Spleen (tissue), 11 donors: Measurements from ENCODE around the gene USP34. TPM values are rescaled to one million over a fixed set of nuclear protein-coding genes. Genes with fewer than 3 reads are reported as not detected.
A peak's percentile ranks its signal among the peaks of the same experiment; 100 is the strongest.

Experiments
- DNase-seq: peaks from one replicate; pipeline ENCODE4 v3.0.0-alpha.2; 2020
- H3K27ac ChIP-seq, 8 donors: fragments of 200-600 bp; sonication (generic) in 7 of 8; 1 replicate in 4 of 8; 2 replicates in 4 of 8; pipeline versions ENCODE4 v1.5.0 to v1.8.0; 2016 to 2021; ENCODE audit warnings: inconsistent platforms in 4 of 8, mild to moderate bottlenecking in 4 of 8, moderate library complexity in 1 of 8
- H3K27me3 ChIP-seq, 7 donors: fragments of 200-600 bp; sonication (generic) in 6 of 7; replicated peaks in 1 of 7; 1 replicate in 4 of 7; 2 replicates in 3 of 7; pipeline versions ENCODE4 v1.5.0 to v1.8.0; 2016 to 2021; ENCODE audit warnings: inconsistent platforms in 3 of 7, mild to moderate bottlenecking in 1 of 7
- H3K36me3 ChIP-seq, 6 donors: fragments of 200-600 bp; sonication (generic) in 5 of 6; 1 replicate in 4 of 6; 2 replicates in 2 of 6; pipeline versions ENCODE4 v1.5.0 to v1.8.0; 2016 to 2021; ENCODE audit warnings: inconsistent platforms in 2 of 6
- H3K4me1 ChIP-seq, 6 donors: fragments of 200-600 bp; sonication (generic) in 5 of 6; 1 replicate in 3 of 6; 2 replicates in 3 of 6; pipeline versions ENCODE4 v1.5.0 to v1.8.0; 2016 to 2021; ENCODE audit warnings: inconsistent platforms in 3 of 6
- H3K4me3 ChIP-seq, 8 donors: fragments of 200-600 bp; sonication (generic) in 7 of 8; 1 replicate in 4 of 8; 2 replicates in 4 of 8; pipeline versions ENCODE4 v1.5.0 to v1.8.0; 2016 to 2021; ENCODE audit warnings: inconsistent platforms in 4 of 8, mild to moderate bottlenecking in 4 of 8, moderate library complexity in 2 of 8
- H3K9me3 ChIP-seq, 8 donors: fragments of 200-600 bp; sonication (generic) in 7 of 8; 1 replicate in 4 of 8; 2 replicates in 4 of 8; pipeline versions ENCODE4 v1.5.0 to v1.8.0; 2016 to 2021; ENCODE audit warnings: inconsistent platforms in 4 of 8
- POLR2A ChIP-seq, 3 donors: fragments of 450-650 bp; IDR thresholded peaks; one replicate each; pipeline ENCODE4 v1.5.1; 2017; ENCODE audit warnings: antibody characterized with exemption in 3 of 3, mild to moderate bottlenecking in 1 of 3
- POLR2AphosphoS5 ChIP-seq, 3 donors: sonication (generic); formaldehyde crosslinking; IDR thresholded peaks; one replicate each; pipeline ENCODE4 v1.5.1; 2017; ENCODE audit warnings: antibody characterized with exemption in 3 of 3
- WGBS, 5 donors: extraction: QIAGEN DNeasy Blood & Tissue Kit in 3 of 5; methylation state at CpG; one replicate each; pipeline versions ENCODE4 v1.1.5 to v1.1.7; 2013 to 2018; 5-methylcytosine and 5-hydroxymethylcytosine counted together
- intact Hi-C: fragments of 100-400 bp; cut with DNase I; formaldehyde crosslinking; loops from one replicate; pipeline ENCODE4 v1.15.0; 2023; ENCODE audit warnings: low total_unique reads
- polyA plus RNA-seq, 3 donors: library from polyadenylated mRNA; stranded (reverse); fragments of 200-250 nt; gene quantifications; one replicate each; pipeline ENCODE4 v1.2.1, GENCODE V29; 2013
- total RNA-seq, 7 donors: library from RNA; depleted of rRNA in 3 of 7; stranded (reverse); fragments of >200 nt in 3 of 7; fragmentation: NEBNext Ultra II Directional in 4 of 7; extraction: Animal tissue kit (Norgen Biotek cat#: 25700) in 4 of 7; gene quantifications; one replicate each; pipeline versions ENCODE4 v1.1.0 to v1.2.1, GENCODE V29; 2016 to 2021
- TF ChIP-seq, protein P1 (sequence below), 11 experiments: fragments of 200-600 bp in 7 of 11; fragments of 450-650 bp in 4 of 11; sonication (generic) in 4 of 11; IDR thresholded peaks in 8 of 11; conservative IDR thresholded peaks in 3 of 11; 1 replicate in 7 of 11; 2 replicates in 4 of 11; pipeline versions ENCODE4 v1.4.0 to v1.8.0; 2016 to 2021; ENCODE audit warnings: antibody characterized with exemption in 11 of 11, inconsistent platforms in 4 of 11, mild to moderate bottlenecking in 1 of 11
- donor health status: healthy with polysubstance abuse.
- donor health status: DM: no; HTN: no; CAD: no; lungs with moderate emphysema.
- donor health status: DM: no; HTN: no; CAD: no.
- donor health status: Bipolar disorder and iron deficiency.
- donor health status: healthy.
- donor health status: DM: no; HTN: no; CAD: no.
- donor health status: DM: yes; HTN: yes; CAD: no.

USP34 gene
- total and polyA plus RNA-seq, 10 donors, result 52.1 to 222 (median 142) TPM

DNA sequence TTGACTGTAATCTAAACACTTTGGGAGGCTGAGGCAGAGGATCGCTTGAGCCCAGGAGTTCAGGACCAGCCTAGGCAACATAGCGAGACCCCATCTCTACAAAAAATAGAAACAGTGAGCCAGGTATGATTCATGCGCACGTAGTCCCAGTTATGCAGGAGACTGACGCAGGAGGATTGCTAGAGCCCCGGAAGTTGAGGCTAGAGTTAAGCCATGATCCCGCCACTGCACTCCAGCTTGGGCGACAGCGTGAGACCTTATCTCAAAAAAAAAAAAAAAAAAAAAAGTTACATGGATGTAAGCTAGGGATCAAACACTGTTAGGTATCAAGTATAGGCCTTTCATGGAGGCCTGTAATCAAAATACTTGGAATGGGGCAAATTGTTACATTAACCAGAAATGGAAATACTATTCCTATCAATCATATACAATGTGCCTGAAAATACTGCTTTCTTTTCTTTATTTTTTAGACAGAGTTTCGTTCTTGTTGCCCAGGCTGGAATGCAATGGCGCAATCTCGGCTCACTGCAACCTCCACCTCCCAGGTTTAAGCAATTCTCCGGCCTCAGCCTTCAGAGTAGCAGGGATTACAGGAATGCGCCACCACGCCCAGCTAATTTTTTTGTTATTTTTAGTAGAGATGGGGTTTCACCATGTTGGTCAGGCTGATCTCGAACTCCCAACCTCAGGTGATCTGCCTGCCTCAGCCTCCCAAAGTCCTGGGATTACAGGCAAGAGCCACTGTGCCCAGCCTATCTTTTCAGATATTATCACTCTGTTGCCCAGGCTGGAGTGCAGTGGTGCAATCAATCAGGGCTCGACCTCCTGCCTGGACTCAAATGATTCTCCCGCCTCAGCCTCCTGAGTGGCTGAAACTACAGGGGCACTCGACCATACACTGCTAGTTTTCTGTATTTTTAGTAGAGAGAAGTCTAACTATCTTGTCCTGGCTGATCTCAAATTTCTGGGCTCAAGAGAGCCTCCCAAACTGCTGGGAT lies 40.1 kb upstream of the USP34 start:
- intact Hi-C loops, result no loop called here
- Histone ChIP-seq H3K4me3 (no peak overlapping the region), H3K4me1 (peaks cover 0 to 7% (median 0%) of the 10 kb centered on the region in 6 donors), H3K27me3 (no peaks in the 10 kb centered on the region), H3K9me3 (no peaks in the 10 kb centered on the region), H3K27ac (no peak overlapping the region), H3K36me3 (peaks cover 0 to 100% (median 65%) of the 10 kb centered on the region in 6 donors)
- DNase-seq, result no peak
- TF ChIP-seq POLR2A (IDR thresholded peaks at IDR 0.05) (no peak), POLR2AphosphoS5 (IDR thresholded peaks at IDR 0.05) (no peak)
- TF ChIP-seq, protein P1, sequence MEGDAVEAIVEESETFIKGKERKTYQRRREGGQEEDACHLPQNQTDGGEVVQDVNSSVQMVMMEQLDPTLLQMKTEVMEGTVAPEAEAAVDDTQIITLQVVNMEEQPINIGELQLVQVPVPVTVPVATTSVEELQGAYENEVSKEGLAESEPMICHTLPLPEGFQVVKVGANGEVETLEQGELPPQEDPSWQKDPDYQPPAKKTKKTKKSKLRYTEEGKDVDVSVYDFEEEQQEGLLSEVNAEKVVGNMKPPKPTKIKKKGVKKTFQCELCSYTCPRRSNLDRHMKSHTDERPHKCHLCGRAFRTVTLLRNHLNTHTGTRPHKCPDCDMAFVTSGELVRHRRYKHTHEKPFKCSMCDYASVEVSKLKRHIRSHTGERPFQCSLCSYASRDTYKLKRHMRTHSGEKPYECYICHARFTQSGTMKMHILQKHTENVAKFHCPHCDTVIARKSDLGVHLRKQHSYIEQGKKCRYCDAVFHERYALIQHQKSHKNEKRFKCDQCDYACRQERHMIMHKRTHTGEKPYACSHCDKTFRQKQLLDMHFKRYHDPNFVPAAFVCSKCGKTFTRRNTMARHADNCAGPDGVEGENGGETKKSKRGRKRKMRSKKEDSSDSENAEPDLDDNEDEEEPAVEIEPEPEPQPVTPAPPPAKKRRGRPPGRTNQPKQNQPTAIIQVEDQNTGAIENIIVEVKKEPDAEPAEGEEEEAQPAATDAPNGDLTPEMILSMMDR (IDR thresholded peaks at IDR 0.05 in 8 of 11, conservative IDR thresholded peaks at IDR 0.05 in 3 of 11), result no peak
- 90 to 95% (median 94%) methylated on average over 19 of the region's 19 CpGs for WGBS, 5 donors

DNA sequence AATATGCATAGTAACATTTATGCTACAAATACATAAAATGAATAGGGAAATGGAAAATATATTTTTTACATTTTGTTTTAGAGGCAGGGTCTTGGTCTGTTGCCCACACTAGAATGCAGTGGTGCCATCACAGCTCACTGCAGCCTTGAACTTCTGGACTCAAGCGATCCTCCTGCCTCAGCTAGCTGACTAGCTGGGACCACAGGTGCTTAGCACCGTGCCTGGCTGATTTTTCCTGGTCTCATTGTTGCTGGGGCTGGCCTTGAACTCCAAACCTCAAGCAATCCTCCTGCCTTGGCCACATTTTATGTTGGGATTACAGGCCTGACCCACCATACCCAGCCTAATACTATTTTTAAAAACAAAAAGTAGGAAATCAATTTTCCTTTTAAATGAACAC lies 34.1 kb upstream of the USP34 start:
- DNase-seq, result no peak
- no peak overlapping the region for H3K4me3 ChIP-seq
- H3K9me3 ChIP-seq, result no peaks in the 10 kb centered on the region
- no peak overlapping the region for H3K27ac ChIP-seq
- H3K36me3 ChIP-seq, result peaks cover 0 to 100% (median 56%) of the 10 kb centered on the region in 6 donors
- WGBS, 5 donors, result 80 to 91% (median 88%) methylated on average over 2 of the region's 2 CpGs
- intact Hi-C loops, result no loop called here
- H3K4me1 ChIP-seq, result peaks cover 0 to 13% (median 0%) of the 10 kb centered on the region in 6 donors
- TF ChIP-seq, protein P1 (IDR thresholded peaks at IDR 0.05 in 8 of 11, conservative IDR thresholded peaks at IDR 0.05 in 3 of 11), result no peak
- no peak for TF ChIP-seq POLR2A (IDR thresholded peaks at IDR 0.05)
- TF ChIP-seq POLR2AphosphoS5 (IDR thresholded peaks at IDR 0.05), result no peak
- no peaks in the 10 kb centered on the region for H3K27me3 ChIP-seq

DNA sequence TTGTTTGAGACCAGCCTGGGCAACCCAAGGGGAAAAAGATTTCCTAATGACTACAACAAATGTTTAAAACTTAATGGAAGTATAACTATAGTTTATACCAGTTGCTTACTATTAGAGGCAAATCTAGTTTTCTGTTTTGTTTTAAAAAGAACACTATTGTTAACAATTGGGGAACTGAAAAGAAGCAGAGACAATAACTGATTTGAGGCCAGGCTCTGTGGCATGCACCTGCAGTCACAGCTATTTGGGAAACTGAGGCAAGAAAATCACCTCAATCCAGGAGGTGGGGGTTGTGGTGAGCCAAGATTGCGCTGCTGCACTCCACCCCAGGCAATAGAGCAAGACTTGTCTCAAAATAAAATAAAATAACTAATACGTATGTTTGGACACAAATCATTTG lies 28.2 kb upstream of the USP34 start:
- Histone ChIP-seq H3K4me1 (peaks cover 0 to 10% (median 4%) of the 10 kb centered on the region in 6 donors), H3K4me3 (no peak overlapping the region), H3K9me3 (no peaks in the 10 kb centered on the region), H3K27ac (no peak overlapping the region), H3K36me3 (peaks cover 3 to 100% (median 89%) of the 10 kb centered on the region in 6 donors), H3K27me3 (no peaks in the 10 kb centered on the region)
- WGBS, 5 donors, result 90 to 96% (median 94%) methylated on average over 2 of the region's 2 CpGs
- DNase-seq, result no peak
- TF ChIP-seq, protein P1 (IDR thresholded peaks at IDR 0.05 in 8 of 11, conservative IDR thresholded peaks at IDR 0.05 in 3 of 11), result no peak
- no peak for TF ChIP-seq POLR2A (IDR thresholded peaks at IDR 0.05)
- TF ChIP-seq POLR2AphosphoS5 (IDR thresholded peaks at IDR 0.05), result no peak
- intact Hi-C loops, result no loop called here

DNA sequence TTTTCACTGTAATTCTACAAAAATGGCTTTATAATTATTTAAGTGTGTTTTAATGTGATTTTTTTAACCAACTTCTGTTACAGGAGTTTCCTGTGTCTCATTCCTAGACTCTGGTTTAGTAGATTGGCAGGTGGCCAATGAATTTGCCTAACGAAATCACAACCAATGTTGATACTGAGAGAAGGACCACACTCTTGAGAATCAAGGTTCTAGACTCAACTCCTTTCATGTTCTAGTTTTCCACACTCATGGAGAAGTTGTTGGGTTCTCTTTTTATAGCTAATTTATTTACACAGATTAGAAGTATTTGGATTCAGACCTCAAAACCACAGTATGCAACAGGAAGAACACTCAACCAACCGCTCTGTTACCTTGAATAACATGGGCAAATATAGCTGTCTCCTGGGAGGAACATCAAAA lies 22.6 kb upstream of the USP34 start:
- Histone ChIP-seq H3K4me1 (peaks cover 0 to 20% (median 12%) of the 10 kb centered on the region in 6 donors), H3K27me3 (no peaks in the 10 kb centered on the region), H3K36me3 (peaks cover 1 to 100% (median 97%) of the 10 kb centered on the region in 6 donors), H3K9me3 (no peaks in the 10 kb centered on the region), H3K4me3 (no peak overlapping the region), H3K27ac (peak overlapping the region in 4 of 8 donors; percentile 1 to 32 (median 16))
- WGBS, 5 donors, result 21 to 32% (median 25%) methylated on average over 2 of the region's 2 CpGs
- intact Hi-C loops, result no loop called here
- no peak for DNase-seq
- TF ChIP-seq POLR2A (IDR thresholded peaks at IDR 0.05), result no peak
